ENCODE results near the gene PLS3.

PLS3 gene

DNA sequence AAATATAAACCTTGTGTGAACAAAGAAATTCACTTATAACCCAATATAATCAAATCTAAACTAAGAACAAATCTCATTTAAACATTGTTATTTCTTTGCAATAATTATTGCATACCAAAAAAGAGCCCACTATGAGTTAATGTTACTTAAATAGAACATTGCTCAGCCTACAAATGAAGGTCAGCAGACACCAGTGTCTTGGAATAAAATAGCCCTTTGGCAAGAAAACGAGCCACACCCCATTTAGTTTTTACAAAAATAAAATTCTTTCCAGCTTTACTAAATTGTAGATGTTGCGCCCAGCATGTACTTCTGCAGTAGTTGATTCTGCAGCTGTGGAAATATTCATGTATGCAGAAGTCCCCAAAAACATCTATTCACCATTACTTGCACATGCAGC lies 12.2 kb downstream of the PLS3 start:
- no peak for DNase-seq

DNA sequence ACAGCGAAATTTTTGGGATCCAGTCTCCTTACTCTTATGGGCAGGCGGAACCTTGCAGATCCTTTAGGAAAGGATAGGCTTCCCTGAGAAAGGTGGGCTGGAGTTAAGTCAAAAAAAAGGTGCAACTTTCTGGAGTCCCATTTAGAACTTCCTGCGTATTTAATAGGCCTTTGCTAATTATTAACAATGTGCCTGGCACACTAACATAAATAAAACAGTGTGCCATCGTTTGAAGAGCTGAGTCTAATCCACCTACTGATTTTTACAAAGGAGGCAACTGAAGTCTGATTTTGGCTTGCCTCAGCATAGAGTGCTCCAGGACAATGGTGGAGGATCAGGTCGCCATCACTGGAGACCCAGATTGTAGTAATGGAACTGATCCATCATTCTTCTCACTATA lies 15.7 kb downstream of the PLS3 start:
- no peak for DNase-seq

DNA sequence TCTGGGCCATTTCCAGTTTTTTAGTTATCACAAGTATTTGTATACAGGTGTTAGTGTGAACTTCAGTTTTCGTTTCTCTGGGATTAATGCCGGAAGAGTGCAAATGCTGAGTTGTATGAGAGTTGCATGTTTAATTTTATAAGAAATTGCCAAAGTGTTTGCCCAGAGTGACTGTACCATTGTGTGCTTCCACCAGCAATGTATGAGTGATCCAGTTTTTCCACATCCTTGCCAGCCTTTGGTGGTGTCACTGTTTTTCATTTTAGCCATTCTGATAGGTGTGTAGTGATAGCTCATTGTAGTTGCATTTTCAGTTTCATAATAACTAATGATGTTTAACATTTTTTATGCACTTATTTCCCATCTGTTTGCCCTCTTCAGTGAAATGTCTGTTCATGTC lies 18.4 kb downstream of the PLS3 start:
- DNase-seq = no peak

- no peak for DNase-seq
Measured at GRCh38 chrX:115579786-115580294, 18.9 kb downstream of the PLS3 start.

DNA sequence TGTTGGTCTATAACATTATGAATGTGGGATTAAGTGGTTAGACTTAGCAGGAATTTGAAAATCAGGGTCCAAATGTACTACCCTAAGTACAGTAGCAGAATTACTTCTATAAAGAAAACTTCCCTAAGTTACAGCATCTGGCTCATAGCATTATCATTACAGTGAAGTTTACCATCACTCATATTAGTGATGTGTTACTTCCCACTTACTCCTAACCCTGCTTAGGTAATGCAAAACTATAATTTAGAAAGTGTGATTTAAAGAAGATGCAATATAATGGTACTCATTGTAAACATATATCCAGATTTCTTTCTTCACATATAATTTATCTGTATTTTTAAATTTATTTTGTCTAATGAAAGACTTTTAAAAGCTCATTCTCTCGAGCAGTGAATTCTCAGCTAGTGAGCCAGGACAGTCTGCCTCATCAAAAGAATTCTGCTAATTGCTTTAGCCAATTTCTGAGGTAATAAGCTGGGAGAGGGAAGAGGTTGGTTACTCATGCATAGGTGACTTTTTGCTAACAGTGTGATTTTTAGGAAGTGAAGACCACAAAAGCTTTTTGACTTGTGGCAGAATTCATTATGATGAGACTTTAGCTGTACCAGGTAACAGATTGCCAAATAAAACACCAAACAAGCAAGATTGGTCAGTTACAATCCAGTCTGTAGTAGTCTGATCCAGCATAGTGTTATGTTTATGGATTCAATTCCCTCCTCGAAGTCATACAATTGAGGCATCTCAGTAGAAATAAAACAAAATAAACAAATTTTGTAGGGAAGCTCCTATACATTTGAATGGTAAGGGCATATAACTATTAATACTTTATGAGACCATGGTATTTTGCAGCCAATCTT lies 21.0 kb downstream of the PLS3 start:
- no peak for DNase-seq

- no peak for DNase-seq
Measured at GRCh38 chrX:115582616-115583495, 21.9 kb downstream of the PLS3 start.

DNA sequence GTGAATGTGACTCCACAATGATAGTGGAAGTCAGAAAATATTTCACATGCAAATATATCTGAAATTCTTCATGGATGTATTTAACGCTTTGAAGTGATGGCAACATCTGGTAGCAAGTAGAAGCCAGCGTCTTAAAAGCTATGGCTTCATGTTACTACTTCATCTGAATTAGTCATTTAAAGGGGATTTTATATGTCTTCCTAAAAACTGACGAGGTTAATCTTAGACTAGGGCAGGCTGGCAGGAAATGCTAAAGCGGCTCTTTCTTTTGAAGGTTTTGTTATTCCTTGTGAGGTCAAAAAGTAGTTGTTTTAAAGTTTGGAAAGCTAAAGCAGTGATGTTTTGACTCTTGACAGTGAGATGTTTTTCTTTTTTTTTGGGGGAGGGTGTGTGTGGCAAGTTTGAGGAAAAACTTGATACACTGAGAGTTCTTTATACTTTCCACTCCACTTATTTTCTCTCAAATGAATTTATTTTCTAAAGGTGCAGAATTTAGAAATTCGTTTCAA lies 22.6 kb downstream of the PLS3 start:
- DNase-seq = no peak

- DNase-seq = no peak
Measured at GRCh38 chrX:115584696-115585095, 23.7 kb downstream of the PLS3 start.

DNA sequence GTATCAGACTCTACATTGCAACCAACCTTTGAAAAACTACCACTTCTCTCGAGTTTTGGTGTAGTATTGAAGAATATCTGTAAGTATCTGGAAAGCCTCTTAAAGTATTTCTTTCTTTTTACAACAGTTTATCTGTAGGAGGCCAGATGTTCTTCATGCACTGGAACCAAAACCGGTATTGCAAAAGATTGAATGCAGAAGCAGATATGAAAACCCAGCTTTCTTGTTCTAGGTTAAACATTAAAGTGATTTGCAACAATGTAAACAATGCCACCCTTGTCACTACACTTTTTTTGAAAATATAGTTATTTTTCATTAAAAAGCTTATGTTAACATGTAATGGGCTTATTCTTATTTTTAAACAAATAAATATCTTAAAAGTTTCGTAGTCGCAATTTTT lies 27.2 kb downstream of the PLS3 start:
- no peak for DNase-seq

- no peak for DNase-seq
Measured at GRCh38 chrX:115589419-115589818, 28.4 kb downstream of the PLS3 start.

- DNase-seq = no peak
Measured at GRCh38 chrX:115591420-115591819, 30.4 kb downstream of the PLS3 start.

GRCh38 chrX:115591856-115592842 lies 31.2 kb downstream of the PLS3 start:
- no peak for DNase-seq

DNA sequence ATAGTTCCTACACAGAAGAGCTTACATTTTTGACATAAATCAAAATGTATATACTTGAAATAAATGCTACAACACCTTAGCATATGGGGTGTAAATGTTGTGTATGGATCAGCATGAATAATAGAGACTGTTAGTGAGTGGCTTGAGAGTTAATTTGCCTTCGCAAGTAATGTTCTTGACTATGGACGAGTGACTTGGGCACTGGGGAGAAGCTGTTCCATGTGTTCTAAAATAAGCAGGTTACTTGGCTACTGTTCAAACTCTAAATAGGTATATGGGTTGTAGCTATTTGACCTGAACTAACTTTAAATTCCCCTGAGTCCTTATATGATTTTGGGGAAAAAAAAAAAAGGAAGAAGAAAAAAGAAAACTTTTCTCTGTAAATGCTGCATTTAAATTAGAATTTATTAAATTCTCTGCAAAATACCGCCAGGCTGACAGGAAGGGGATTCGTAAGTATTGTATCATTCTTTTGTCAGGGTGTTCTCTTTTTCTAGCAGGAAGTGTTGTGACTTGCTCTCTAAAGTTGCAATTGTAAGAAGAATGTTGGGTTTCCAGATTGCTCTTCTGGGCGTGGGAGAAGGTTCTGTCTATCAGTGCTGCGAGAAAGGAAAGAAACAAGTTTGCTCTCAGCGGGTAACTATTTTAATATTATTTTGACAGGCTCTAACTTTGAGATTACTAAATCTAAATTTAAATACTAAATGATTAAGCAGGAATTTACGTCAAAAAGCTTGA lies 32.2 kb downstream of the PLS3 start:
- DNase-seq = no peak

GRCh38 chrX:115595049-115595448 lies 34.1 kb downstream of the PLS3 start:
- no peak for DNase-seq

DNA sequence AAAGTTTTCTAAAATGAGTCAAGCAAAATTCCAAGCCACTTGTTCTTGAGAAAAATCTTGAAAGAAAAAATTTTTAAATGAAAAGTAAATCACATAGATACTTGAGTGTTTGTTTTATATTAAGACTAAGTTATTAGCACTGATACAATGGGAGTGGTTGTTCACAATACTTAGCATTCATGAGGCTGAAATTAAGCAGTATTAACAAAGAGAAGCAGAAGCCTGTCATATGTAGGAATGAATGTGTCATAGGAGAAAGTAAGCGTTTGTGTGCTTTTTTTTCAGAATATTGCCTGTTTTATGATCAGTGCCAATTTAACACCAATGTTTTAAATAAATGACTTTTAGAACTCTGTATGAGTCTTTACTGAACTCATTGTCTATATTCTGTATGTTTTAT lies 37.6 kb downstream of the PLS3 start:
- no peak for DNase-seq

DNA sequence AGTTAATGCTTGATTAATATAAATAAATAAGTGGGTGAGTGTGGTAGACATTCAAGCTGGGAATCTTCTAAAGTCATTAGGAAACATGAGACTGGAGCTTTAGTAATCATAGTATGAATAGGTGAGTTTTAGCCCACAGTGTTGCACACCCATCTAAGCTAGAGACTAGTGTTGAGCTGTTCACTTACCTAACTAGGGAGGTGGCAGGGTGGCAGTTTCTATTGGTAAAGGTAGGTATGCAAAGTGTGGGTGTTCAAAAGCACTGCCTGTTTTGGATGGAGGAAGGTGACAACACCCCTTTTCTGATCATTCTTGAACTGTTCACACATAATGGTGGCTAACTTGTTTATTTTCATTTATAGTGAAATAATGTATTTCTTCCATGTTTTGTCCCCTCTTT lies 41.3 kb downstream of the PLS3 start:
- no peak for DNase-seq

- no peak for DNase-seq
Measured at GRCh38 chrX:115602729-115603389, 41.9 kb downstream of the PLS3 start.

GRCh38 chrX:115603534-115604074 lies 42.6 kb downstream of the PLS3 start:
- DNase-seq = no peak

DNA sequence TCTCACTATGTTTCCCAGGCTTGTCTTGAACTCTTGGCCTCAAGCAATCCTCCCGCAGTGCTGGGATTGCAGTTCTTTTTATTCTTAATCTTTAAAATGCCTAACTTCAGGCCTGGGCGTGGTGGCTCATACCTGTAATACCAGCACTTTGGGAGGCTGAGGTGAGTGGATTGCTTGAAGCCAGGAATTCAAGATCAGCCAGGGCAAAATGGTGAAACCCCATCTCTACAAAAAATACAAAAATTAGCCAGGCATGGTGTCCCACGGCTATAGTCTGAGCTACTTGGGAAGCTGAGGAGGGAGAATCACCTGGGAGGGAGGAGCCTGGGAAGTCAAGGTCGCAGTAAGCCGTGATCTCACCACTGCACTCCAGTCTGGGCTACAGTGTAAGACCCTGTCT lies 45.9 kb downstream of the PLS3 start:
- no peak for DNase-seq

DNA sequence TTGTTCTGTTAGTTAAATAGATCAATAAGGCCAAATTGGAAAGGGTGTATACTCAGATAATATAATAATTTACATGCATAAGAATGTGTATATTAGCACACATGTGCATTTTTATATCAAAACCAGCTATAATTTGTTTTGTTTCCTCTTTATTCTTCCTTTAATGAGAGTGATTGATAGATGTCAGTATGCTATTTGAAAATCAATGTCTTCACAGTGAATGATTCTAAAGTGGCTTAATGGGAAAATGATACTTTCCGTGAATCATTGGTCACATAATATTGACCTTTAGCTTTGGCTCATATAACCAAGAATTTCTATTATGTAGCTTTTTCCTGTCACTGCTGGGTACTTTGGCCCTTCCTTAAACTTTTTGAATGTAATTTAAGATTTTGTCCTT lies 48.6 kb downstream of the PLS3 start:
- no peak for DNase-seq

Measured in activated CD4-positive, alpha-beta T cell treated with anti-CD3 and anti-CD28 coated beads for 4 hours (primary cell).